HL-60/S4 (cell line): ENCODE data around the gene ANXA3.
"Not testable (repeated sequence)": the region's sequence is repeated elsewhere in the genome, so short reads cannot be mapped to it uniquely, and the experiment has no call there.

Experiments
- in situ Hi-C: fragments of 300-500 bp; cut with MboI; formaldehyde crosslinking; loops from 2 replicates; pipeline ENCODE4 v1.14.3; 2022; ENCODE audit warnings: low sequenced_read_pairs

The ANXA3 gene, protein sequence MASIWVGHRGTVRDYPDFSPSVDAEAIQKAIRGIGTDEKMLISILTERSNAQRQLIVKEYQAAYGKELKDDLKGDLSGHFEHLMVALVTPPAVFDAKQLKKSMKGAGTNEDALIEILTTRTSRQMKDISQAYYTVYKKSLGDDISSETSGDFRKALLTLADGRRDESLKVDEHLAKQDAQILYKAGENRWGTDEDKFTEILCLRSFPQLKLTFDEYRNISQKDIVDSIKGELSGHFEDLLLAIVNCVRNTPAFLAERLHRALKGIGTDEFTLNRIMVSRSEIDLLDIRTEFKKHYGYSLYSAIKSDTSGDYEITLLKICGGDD

DNA sequence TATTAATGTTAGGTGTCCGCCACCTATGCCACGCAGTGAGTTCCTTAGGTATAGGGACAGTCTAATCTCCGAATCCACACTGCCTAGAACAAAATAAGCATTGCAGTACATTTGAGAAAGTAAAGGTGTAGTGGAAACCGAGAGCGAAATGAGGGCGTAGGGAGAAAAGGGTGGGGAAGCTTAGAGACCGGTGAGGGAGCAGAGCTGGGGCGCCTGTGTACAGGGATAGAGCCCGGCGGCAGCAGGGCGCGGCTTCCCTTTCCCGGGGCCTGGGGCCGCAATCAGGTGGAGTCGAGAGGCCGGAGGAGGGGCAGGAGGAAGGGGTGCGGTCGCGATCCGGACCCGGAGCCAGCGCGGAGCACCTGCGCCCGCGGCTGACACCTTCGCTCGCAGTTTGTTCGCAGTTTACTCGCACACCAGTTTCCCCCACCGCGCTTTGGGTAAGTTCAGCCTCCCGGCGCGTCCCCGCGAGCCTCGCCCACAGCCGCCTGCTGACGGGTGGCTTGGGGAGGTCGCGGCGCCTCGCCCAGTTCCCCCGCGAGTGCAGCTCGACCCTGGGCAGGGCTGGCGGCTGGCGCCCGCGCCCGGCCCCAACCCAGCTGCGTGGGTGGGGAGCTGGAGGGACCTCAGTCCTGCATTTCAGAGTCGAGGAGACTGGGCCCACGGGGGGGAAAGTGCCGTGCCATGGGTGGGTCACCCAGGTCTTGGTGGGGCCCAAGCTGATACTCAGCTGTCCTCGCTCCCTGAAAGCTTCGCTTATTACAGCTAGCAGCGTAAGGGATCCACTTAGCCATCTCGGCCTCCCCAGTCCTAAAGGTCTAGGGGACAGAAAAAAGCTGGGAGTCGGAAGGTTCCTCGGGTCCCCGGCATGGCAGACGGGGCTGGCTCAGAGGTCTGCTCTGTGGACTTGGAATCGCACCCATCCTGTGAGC is at the start of gene ANXA3:
ANXA3 (plus strand) TSS at position 351 of the 932 bp plus-strand sequence. CDS start 2,704 bp downstream, outside the sequence.
- in situ Hi-C loops = no loop called here

DNA sequence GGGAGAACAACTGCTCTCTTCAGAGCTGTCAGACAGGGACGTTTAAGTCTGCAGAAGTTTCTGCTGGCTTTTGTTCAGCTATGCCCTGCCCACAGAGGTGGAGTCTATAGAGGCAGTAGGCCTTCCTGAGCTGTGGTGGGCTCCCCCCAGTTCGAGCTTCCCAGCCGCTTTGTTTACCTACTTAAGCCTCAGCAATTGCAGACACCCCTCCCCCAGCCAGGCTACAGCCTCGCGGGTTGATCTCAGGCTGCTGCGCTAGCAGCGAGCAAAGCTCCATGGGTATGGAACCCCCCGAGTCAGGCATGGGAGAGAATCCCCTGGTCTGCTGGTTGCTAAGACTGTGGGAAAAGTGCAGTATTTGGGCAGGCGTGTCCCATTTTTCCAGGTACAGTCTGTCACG is 45.3 kb upstream of the ANXA3 start:
- in situ Hi-C loops = not testable (repeated sequence)

DNA sequence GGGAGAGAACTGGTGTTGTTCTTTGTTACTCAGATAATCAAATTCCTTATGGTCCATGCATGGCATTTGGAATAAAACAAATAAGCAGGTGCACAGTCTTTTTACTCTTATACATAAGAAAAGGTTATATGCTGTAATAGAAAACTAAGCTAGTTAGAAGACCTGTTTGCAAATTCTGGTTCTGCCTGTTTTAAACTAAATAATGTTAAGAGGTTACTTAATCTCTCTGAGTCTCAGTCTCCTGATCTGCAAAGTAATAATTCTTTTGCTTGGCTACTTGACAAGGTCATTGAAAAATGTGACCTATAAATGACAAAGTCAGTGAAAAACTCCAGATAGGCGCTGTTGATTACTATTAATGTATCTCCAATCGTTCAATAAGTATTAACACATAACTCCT is 42.5 kb upstream of the ANXA3 start:
- in situ Hi-C loops = no loop called here

DNA sequence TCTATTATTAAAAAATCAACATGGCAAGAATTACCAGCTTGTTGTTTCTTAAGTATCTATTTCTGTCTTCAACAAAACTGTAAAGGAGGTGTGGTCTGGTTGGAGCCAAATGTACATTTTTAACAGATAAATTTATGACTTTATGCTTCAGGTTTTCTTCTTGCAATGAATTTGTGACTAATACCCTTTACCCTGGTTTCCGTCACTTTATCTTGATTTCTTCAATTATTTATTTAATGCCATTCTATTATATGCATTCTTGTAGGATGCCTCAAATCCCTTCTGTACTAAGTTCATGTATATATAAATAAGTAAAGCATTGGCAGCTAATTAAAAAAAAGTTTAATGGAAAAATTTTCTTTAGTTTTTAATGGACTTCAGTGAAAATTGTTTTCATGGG is 41.5 kb upstream of the ANXA3 start:
- in situ Hi-C loops = no loop called here

DNA sequence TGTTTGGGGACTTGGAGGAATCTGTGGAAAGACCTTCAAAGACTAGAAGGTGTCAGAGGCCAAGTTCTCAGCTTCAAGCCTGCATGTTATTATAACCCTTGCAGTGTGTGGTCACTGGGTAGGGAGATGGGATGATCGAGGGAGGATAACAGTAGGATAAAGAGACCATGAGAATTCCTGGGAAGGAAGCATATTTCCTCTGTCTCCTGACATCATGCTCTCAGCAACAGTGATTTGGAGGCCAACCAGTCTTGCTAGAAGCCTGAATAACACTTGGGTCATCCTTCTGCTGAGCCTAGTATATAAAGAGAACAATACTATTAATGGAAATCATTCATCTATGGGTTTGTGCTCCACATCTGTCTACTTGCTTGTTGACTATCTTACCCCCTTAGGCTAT is 40.9 kb upstream of the ANXA3 start:
- in situ Hi-C loops = no loop called here

DNA sequence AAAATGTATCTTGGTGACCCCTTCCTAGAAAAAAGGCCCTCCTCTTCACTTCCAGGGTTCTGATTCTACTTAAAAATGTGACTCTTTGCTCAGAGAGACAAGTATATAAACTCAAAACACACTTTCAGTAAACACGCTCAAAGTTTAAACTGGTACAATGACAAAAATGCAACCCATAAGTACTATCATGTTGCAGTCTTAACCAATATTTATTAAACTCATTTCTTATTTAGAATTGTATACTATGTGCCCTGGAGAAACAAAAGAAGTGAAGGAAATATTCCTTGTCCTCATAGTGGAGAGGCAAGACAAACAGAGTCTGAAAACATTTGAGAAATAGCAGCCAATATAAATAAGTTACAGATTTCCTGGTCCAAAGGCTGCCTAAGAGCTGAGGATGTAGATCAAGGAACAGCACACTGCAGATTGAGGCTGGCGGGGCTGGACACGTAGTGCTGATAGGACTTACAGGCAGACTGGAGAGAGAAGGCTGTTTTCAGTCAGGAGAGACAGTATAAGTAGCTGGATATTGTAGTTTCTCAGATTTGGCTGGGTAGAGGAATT is 39.1 kb upstream of the ANXA3 start:
- in situ Hi-C loops = no loop called here

DNA sequence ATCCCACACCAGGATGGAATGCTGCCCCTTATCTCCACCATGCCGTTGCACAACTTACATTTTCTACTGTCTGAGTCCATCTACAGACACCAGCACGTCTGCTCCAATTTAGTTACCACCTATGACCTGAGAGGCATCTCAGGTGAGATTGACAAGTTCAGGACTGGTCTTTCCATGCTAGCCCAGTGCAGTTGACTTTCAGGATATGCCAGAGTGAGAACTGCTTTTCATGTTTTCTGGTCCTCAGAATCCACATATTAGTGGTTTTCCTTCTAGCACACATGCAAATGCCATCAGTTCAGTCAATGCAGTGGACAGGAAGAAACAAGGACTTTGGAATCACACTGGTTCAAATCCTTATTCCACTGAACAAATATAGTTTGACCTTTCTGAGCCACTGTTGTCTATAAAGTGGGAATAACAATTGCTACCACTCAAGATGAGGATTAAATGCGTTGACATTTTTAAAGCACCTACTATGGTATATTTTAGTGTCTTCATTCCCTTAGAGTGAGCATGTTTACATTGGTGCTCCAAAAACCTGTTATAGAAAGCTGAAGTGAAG is 38.1 kb upstream of the ANXA3 start:
- in situ Hi-C loops = no loop called here

DNA sequence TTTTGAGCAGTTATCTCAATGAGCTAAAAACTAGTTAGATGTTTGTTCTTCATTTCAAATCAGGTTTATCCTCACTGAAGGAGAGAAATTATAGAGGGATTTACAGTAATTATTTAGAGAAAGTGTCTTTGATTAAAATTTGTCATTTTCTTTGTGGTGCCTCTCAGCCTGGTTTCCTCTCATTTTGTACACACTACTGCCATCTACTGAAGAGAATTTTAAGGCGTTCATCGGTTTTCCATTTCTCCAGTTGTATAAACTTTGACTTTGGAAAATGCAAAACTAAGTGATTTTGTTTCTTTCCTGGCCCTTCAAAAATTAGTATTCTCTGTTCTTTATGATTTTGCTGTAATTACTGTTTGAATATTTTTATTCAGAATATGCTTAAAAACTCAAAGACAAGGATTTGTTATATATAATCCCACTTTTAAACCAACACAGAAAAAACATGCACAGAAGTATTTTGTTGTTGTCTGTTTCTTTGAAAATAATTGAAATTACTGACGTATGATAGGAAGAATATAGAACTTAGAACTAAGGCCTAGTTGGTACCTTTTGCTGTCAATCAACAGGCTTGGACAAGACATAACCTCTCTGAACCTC is 34.4 kb upstream of the ANXA3 start:
- in situ Hi-C loops = no loop called here

DNA sequence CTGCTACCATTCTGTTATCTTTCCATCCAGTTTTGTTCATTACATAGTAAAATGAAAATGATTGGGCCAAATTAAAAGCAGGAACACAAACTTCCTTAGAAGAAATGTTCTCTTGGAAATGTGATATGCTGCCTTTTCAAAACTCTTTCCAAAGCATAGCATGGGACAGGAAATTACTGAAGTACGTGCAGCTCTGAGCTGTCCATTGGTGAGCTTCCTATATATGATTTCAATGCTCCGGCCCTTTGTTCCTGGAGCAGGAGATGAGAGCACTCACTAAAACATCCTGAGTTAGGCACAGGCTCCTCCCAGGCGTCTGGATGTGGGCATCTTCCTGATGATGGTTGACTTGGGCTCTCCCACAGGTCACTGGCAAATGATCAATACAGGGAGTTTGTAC is 33.0 kb upstream of the ANXA3 start:
- in situ Hi-C loops = no loop called here

DNA sequence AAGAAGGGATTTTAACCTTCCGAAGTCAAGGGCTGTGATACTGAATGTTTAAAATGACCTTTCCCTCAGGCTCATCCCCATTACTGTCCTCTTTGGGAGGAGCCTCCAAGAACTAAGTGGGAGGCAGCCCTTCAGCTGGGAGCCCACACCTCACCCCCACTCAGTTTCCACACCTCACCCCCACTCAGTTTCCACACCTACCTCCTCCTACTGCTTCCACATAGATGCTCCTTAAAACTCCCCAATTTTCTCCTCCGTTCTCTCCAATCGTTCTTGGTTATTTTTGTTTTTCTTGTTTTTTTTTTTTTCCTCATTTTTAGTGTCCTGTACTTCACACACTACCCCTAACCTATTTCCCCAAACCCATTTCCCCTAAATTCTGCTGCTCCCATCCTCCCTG is 31.6 kb upstream of the ANXA3 start:
- in situ Hi-C loops = no loop called here

DNA sequence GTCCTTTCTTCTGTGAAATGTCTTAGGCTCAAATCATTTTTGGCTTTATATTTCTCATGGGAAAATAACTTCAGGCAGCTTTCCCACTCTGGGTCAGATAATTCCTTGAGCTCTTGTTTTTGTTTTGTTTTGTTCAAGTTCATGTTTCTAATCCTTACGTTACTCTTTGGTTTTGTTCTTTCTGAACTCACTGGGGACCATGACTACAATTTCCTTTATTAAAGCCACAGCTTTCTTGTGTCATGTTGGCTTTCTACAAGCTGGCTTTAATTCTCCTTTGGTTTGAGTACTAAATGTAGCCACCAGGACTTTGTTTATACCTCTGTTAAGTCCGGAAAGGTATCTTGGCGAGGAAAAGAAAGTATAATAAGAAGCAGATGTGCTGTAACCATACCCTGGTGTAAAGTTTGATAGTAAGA is 30.8 kb upstream of the ANXA3 start:
- in situ Hi-C loops = no loop called here

DNA sequence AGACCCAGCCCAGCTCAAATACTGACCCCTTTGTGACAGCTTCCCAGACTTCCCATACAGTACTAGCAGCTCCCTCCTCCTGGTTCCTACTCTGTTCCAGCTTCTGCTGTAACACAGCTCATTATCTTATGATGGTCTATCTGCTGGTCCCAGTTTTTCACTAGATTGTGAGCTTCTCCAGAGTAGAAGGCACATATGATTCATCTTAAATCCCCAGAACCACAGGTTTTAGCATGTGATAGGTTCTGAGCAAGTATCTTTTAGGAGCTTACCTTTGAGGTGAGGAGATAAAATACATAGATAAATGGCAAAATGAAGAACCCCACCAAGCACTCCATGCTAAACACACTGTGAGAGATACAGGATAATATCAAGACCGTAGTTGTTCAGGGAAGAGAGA is 27.6 kb upstream of the ANXA3 start:
- in situ Hi-C loops = no loop called here

DNA sequence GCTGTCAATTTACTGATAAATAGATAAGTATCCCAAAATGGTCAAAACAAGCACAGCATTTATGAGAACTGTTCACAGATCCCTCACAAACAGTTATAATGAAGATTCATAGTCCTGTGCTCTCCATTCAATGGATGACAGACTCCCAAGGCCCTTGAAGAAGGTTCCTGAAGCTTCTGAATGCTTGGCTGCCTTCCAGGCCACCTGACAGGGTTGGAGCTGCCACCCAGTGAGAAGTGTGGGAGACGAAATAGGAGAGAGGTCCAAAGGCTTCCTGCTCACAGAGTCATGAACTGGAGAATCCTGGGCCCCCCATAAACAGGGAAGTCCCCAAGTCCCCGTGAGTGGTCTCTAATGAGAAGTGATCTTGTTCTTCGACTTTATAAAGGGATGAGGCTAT is 26.0 kb upstream of the ANXA3 start:
- in situ Hi-C loops = no loop called here

DNA sequence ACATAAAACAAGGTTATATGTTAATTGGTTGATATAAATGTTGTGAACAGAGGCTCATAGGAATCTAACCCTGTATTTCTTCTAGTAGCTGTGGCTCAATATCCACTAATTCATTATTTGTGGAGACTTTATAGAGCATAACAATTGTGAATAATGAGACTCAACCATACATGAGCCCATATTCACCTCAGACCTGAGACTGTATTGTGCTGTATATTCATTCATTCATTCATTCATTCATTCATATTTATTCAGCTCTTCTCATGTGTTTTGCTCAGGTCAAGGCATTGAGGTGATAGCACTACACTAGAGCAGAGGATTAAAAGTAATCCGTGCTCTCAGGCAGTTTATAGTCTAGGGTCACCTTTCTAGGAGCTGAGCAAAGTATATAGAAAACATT is 24.5 kb upstream of the ANXA3 start:
- in situ Hi-C loops = no loop called here

DNA sequence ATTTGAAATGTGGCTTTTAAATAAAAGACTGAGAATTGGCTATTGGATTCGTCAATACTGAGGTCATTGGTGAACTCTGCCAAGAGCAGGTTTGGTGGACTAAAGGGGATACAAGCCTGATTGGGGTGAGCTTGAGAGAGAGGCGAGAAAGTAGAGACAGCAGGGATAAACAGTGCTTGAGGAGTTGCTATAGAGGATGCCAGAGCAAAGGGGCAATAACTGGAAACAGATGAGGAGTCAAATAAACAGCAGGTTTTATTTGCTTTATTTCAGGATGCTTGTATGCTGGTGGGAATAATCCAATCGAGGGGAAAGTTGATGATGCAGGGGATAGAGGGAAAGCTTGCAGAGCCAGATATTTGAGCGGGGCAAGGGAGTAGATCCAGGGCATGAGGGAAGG is 24.0 kb upstream of the ANXA3 start:
- in situ Hi-C loops = no loop called here

DNA sequence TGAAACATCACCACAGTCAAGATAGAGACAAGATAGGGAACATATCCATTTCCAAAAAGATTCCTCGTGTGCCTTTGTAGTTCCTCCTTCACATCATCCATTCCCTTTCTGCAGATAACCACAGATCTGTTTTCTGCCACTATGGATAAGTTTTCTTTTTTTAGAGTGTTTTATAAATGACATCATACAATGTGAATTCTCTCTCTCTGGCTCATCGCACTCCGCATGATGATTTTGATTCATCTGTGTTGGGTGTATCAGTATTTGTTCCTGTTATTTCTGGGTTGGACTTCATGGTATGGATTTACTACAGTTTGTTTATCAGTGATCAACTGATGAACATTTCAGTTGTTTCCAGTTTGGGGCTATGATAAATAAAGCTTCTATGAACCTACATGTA is 23.2 kb upstream of the ANXA3 start:
- in situ Hi-C loops = no loop called here

DNA sequence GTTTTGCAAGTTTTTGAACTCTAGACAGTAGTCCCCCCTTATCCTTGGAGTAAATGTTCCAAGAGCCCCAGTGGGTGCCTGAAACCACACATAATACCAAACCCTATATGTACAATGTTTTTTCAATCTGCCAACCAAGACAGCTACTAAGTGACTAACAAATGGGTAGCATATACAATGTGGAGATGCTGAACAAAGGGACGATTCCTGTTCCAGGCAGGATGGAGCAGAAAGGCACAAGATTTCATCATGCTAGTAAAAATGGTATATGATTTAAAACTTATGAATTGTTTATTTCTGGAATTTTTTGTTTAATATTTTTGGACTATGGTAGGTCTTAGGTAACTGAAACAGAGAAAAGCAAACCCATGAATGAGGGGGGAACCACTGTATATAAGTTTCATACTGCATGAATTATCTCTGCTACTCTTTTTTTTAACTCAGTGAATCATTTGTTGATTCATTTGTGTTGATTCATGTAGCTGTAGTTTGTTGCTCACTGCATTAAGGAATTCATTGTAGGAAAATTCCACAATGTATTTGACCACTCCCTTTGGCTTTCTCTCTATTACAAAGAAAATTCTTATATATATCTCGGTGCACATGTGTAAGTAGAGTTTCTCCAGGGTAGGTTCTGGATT is 21.9 kb upstream of the ANXA3 start:
- in situ Hi-C loops = no loop called here

DNA sequence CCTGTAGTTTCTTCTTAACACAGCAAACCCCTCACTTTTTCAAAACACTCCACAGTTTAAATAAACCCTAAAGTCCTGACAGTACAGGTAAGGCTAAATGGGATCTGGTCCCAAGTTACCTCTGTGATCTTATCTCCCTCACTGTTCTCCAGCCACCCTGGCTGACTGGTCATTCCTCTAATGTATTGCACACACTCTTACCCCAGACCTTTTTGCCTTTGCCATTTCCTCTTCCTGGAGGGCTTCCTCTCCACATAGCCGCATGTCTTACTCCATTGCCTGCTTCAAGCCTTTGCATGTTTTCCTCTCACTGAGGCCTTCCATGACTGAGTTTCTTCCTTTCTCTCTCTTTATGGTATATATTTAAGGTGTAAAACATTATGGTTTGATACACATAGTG is 19.5 kb upstream of the ANXA3 start:
- in situ Hi-C loops = no loop called here

DNA sequence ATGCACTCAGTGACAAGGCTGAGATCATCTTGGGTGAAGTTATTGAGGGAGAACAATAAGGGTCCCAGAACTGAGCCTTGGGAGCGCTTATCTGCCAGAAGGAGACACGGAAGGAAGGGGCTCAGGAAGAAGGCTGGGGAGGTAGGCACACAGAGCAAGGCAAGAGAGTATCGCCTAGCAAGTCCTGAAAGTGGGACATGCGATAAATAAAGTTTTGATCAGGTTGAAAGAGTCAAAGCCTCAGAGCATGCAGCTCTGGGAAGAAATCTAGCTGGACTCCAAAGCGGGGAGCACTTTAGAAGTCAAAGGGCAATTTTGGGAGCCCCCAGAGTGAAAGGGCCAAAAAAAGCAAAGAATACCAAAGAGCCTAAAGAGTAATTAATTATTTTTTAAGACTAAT is 17.7 kb upstream of the ANXA3 start:
- in situ Hi-C loops = no loop called here

DNA sequence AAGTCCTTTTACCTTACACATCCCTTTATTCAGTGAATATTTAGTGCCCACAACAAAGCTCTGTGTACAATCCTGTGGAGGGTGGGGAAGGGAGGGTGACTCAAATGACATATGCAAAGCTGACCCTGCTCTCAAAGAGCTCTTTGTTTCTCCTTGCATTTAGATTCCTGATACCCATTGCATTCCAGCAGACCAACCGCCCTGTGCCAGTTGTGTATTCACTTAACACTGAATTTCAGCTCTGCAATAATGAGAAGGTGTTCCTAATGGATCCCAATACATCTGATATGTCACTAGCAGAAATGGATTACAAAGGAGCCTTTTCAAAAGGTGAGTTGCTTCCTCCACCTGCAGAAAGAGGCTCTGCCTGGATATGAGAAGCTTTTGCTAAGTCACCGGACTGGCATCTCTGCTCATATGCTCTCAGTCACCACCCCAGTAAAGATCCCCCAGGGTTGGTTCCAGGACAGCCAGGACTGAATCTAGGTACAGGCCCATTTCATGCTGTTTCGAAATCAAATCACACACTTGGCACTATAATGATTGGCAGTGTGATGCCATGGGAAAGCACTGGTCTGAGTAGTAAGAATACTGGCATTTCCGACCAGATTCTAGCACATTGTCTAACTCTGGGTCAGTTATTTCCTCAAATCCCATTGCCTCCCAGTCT is 17.1 kb upstream of the ANXA3 start:
- in situ Hi-C loops = no loop called here
